Stimulated activated CD8-positive, alpha-beta memory T cell treated with anti-CD3 and anti-CD28 coated beads, Interleukin-15, amount 100 ng/mL, for 48 hours (primary cell): ENCODE data around the gene ELOVL2.
"Not testable (repeated sequence)": the region's sequence is repeated elsewhere in the genome, so short reads cannot be mapped to it uniquely, and the experiment has no call there.

Source experiments
- DNase-seq, 2 donors: peaks; one replicate each; pipeline ENCODE4 v3.0.0-alpha.2; 2020; ENCODE audit warnings: low read depth in 2 of 2

The ELOVL2 gene

GRCh38 chr6:11043961-11044711 is at the start of gene ELOVL2:
ELOVL2 (minus strand) TSS chr6:11044305; CDS start chr6:11044230, 75 bp downstream.
- DNase-seq = no peak

GRCh38 chr6:11093376-11093625 is 49.2 kb upstream of the ELOVL2 start:
- no peak for DNase-seq

GRCh38 chr6:11092668-11093375 is 48.7 kb upstream of the ELOVL2 start:
- DNase-seq = no peak

- DNase-seq = not testable (repeated sequence)
Observed at GRCh38 chr6:11091141-11091540, 47.0 kb upstream of the ELOVL2 start.

- DNase-seq = no peak
Observed at GRCh38 chr6:11089695-11090094, 45.6 kb upstream of the ELOVL2 start.

- not testable (repeated sequence) for DNase-seq
Observed at GRCh38 chr6:11087141-11087812, 43.2 kb upstream of the ELOVL2 start.

- no peak for DNase-seq
Observed at GRCh38 chr6:11085758-11086435, 41.8 kb upstream of the ELOVL2 start.

GRCh38 chr6:11083956-11084355 is 39.9 kb upstream of the ELOVL2 start:
- no peak for DNase-seq

GRCh38 chr6:11083491-11083890 is 39.4 kb upstream of the ELOVL2 start:
- no peak for DNase-seq

- DNase-seq = no peak
Observed at GRCh38 chr6:11080296-11080695, 36.2 kb upstream of the ELOVL2 start.

- no peak for DNase-seq
Observed at GRCh38 chr6:11078266-11078665, 34.2 kb upstream of the ELOVL2 start.

- DNase-seq = no peak
Observed at GRCh38 chr6:11076540-11076939, 32.4 kb upstream of the ELOVL2 start.

GRCh38 chr6:11072101-11072500 is 28.0 kb upstream of the ELOVL2 start:
- DNase-seq = no peak

GRCh38 chr6:11069760-11070159 is 25.7 kb upstream of the ELOVL2 start:
- DNase-seq = no peak

- DNase-seq = no peak
Observed at GRCh38 chr6:11067348-11067747, 23.2 kb upstream of the ELOVL2 start.

GRCh38 chr6:11066505-11067347 is 22.6 kb upstream of the ELOVL2 start:
- DNase-seq = no peak

- no peak for DNase-seq
Observed at GRCh38 chr6:11065436-11066202, 21.5 kb upstream of the ELOVL2 start.

GRCh38 chr6:11064836-11065235 is 20.7 kb upstream of the ELOVL2 start:
- DNase-seq = no peak

GRCh38 chr6:11062715-11063114 is 18.6 kb upstream of the ELOVL2 start:
- DNase-seq = no peak

GRCh38 chr6:11062083-11062482 is 18.0 kb upstream of the ELOVL2 start:
- DNase-seq = no peak

- DNase-seq = no peak
Observed at GRCh38 chr6:11058406-11058805, 14.3 kb upstream of the ELOVL2 start.
